Breast epithelium (tissue), 3 donors: ENCODE measurements around the gene LGALS9B.
"Not testable (repeated sequence)": the region's sequence is repeated elsewhere in the genome, so short reads cannot be mapped to it uniquely, and the experiment has no call there.

Experiments used
- CTCF ChIP-seq, 3 donors: fragments of 450-650 bp; IDR thresholded peaks; one replicate each; pipeline ENCODE4 v1.5.1; 2016 to 2017; ENCODE audit warnings: antibody characterized with exemption in 3 of 3, mild to moderate bottlenecking in 3 of 3, moderate library complexity in 3 of 3
- POLR2A ChIP-seq: fragments of 450-650 bp; IDR thresholded peaks from one replicate; pipeline ENCODE4 v1.6.1; 2016; ENCODE audit warnings: antibody characterized with exemption, mild to moderate bottlenecking, moderate library complexity

- TF ChIP-seq CTCF (IDR thresholded peaks at IDR 0.05); POLR2A: not testable (repeated sequence)
Measured at GRCh38 chr17:20467447-20467846, at the start of gene LGALS9B.
